ENCODE measurements around the gene PLSCR3. TPM values are rescaled to one million over a fixed set of nuclear protein-coding genes. Genes with fewer than 3 reads are reported as not detected.

The PLSCR3 gene
- total RNA-seq, 1 experiment from 2014 or later: 42.7 TPM

- TF ChIP-seq ZNF232 (CRISPR knock-in tag; IDR thresholded peaks at IDR 0.05): peak; percentile 66; the same call in 1 of the 2 replicates
- TF ChIP-seq MAX (CRISPR knock-in tag; IDR thresholded peaks at IDR 0.05): peak; percentile 95
- TF ChIP-seq, protein P1, sequence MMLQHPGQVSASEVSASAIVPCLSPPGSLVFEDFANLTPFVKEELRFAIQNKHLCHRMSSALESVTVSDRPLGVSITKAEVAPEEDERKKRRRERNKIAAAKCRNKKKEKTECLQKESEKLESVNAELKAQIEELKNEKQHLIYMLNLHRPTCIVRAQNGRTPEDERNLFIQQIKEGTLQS (CRISPR knock-in tag; conservative IDR thresholded peaks at IDR 0.05): no peak
- no peak for TF ChIP-seq KAT7 (CRISPR knock-in tag; IDR thresholded peaks at IDR 0.05; ENCODE audit: borderline replicate concordance)
- TF ChIP-seq FOXK1 (CRISPR knock-in tag; IDR thresholded peaks at IDR 0.05): peak; percentile 38; the same call in 1 of the 2 replicates
- TF ChIP-seq CREM (CRISPR knock-in tag; IDR thresholded peaks at IDR 0.05): peak; percentile 87
- TF ChIP-seq, protein P2, sequence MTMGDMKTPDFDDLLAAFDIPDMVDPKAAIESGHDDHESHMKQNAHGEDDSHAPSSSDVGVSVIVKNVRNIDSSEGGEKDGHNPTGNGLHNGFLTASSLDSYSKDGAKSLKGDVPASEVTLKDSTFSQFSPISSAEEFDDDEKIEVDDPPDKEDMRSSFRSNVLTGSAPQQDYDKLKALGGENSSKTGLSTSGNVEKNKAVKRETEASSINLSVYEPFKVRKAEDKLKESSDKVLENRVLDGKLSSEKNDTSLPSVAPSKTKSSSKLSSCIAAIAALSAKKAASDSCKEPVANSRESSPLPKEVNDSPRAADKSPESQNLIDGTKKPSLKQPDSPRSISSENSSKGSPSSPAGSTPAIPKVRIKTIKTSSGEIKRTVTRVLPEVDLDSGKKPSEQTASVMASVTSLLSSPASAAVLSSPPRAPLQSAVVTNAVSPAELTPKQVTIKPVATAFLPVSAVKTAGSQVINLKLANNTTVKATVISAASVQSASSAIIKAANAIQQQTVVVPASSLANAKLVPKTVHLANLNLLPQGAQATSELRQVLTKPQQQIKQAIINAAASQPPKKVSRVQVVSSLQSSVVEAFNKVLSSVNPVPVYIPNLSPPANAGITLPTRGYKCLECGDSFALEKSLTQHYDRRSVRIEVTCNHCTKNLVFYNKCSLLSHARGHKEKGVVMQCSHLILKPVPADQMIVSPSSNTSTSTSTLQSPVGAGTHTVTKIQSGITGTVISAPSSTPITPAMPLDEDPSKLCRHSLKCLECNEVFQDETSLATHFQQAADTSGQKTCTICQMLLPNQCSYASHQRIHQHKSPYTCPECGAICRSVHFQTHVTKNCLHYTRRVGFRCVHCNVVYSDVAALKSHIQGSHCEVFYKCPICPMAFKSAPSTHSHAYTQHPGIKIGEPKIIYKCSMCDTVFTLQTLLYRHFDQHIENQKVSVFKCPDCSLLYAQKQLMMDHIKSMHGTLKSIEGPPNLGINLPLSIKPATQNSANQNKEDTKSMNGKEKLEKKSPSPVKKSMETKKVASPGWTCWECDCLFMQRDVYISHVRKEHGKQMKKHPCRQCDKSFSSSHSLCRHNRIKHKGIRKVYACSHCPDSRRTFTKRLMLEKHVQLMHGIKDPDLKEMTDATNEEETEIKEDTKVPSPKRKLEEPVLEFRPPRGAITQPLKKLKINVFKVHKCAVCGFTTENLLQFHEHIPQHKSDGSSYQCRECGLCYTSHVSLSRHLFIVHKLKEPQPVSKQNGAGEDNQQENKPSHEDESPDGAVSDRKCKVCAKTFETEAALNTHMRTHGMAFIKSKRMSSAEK (CRISPR knock-in tag; IDR thresholded peaks at IDR 0.05; ENCODE audit: borderline replicate concordance): no peak
- 0 out of 2 replicates have a peak, but pooled peaks have one; percentile 63 for TF ChIP-seq ETV6 (CRISPR knock-in tag; IDR thresholded peaks at IDR 0.05)
- no peak for TF ChIP-seq CDX4 (CRISPR knock-in tag; IDR thresholded peaks at IDR 0.05; ENCODE audit: borderline replicate concordance)
- no peak for TF ChIP-seq ZNF423 (CRISPR knock-in tag; IDR thresholded peaks at IDR 0.05)
- no peak; the same call in 1 of the 2 replicates for TF ChIP-seq ESRRA (CRISPR knock-in tag; IDR thresholded peaks at IDR 0.05; ENCODE audit: borderline replicate concordance)
- TF ChIP-seq, protein P3, sequence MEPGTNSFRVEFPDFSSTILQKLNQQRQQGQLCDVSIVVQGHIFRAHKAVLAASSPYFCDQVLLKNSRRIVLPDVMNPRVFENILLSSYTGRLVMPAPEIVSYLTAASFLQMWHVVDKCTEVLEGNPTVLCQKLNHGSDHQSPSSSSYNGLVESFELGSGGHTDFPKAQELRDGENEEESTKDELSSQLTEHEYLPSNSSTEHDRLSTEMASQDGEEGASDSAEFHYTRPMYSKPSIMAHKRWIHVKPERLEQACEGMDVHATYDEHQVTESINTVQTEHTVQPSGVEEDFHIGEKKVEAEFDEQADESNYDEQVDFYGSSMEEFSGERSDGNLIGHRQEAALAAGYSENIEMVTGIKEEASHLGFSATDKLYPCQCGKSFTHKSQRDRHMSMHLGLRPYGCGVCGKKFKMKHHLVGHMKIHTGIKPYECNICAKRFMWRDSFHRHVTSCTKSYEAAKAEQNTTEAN (CRISPR knock-in tag; IDR thresholded peaks at IDR 0.05): no peak
- TF ChIP-seq SP1 (CRISPR knock-in tag; conservative IDR thresholded peaks at IDR 0.05): peak; percentile 86
- no peak for TF ChIP-seq SMAD3 (CRISPR knock-in tag; IDR thresholded peaks at IDR 0.05; ENCODE audit: borderline replicate concordance)
- TF ChIP-seq, protein P4, sequence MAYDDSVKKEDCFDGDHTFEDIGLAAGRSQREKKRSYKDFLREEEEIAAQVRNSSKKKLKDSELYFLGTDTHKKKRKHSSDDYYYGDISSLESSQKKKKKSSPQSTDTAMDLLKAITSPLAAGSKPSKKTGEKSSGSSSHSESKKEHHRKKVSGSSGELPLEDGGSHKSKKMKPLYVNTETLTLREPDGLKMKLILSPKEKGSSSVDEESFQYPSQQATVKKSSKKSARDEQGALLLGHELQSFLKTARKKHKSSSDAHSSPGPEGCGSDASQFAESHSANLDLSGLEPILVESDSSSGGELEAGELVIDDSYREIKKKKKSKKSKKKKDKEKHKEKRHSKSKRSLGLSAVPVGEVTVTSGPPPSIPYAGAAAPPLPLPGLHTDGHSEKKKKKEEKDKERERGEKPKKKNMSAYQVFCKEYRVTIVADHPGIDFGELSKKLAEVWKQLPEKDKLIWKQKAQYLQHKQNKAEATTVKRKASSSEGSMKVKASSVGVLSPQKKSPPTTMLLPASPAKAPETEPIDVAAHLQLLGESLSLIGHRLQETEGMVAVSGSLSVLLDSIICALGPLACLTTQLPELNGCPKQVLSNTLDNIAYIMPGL (CRISPR knock-in tag; IDR thresholded peaks at IDR 0.05): 0 out of 2 replicates have a peak, but pooled peaks have one; percentile 50
- peak; percentile 29; the same call in 1 of the 2 replicates for TF ChIP-seq NR2C2 (CRISPR knock-in tag; IDR thresholded peaks at IDR 0.05)
- no peak for TF ChIP-seq RORB (CRISPR knock-in tag; IDR thresholded peaks at IDR 0.05)
- no peak for TF ChIP-seq ELF4 (CRISPR knock-in tag; IDR thresholded peaks at IDR 0.05; ENCODE audit: low read depth)
- TF ChIP-seq USF1 (CRISPR knock-in tag; IDR thresholded peaks at IDR 0.05): peak; percentile 54; the same call in 1 of the 2 replicates
- no peak for TF ChIP-seq OVOL2 (CRISPR knock-in tag; IDR thresholded peaks at IDR 0.05; ENCODE audit: borderline replicate concordance)
- no peak for TF ChIP-seq TEAD4 (CRISPR knock-in tag; IDR thresholded peaks at IDR 0.05)
- TF ChIP-seq CBFB (CRISPR knock-in tag; IDR thresholded peaks at IDR 0.05; ENCODE audit: low read depth): no peak
- TF ChIP-seq, protein P5, sequence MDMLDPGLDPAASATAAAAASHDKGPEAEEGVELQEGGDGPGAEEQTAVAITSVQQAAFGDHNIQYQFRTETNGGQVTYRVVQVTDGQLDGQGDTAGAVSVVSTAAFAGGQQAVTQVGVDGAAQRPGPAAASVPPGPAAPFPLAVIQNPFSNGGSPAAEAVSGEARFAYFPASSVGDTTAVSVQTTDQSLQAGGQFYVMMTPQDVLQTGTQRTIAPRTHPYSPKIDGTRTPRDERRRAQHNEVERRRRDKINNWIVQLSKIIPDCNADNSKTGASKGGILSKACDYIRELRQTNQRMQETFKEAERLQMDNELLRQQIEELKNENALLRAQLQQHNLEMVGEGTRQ (CRISPR knock-in tag; IDR thresholded peaks at IDR 0.05): peak; percentile 58; the same call in 1 of the 2 replicates
- no peak for TF ChIP-seq JUN (CRISPR knock-in tag; IDR thresholded peaks at IDR 0.05)
These were observed 10.4 kb downstream of the PLSCR3 start (continued) for GRCh38 chr17:7383742-7384488.

All from WTC11 (cell line).